ENCODE data around the gene PNPLA8. TPM values are rescaled to one million over a fixed set of nuclear protein-coding genes. Genes with fewer than 3 reads are reported as not detected.
"Not testable (repeated sequence)": the region's sequence is repeated elsewhere in the genome, so short reads cannot be mapped to it uniquely, and the experiment has no call there.

PNPLA8 gene
- total RNA-seq, 1 experiment from 2014 or later: 27.1 TPM

- not testable (repeated sequence) for H3K27ac ChIP-seq
These were observed 22.4 kb upstream of the PNPLA8 start for GRCh38 chr7:108548141-108548896.

DNA sequence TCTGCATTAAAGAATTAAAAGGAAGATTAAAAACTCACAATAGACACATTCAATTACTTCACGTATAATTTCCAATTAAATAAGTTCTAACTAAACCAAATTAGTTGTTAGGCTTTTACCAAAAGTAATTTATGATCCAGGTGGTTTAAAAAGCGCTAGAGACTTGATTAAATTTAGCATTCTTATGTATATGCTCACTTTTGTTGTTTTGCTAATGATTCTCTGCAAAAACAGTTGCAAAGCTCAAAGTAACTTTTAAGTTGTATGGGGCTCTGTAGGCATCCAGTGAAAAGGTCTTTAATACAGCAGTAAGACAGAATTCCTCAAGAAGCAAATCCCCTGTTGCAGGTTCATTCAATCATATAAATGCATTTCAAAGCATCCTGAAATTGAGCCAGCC lies 15.5 kb upstream of the PNPLA8 start:
- Histone ChIP-seq H3K4me3 (no peak overlapping the region), H3K36me3 (no peaks in the 10 kb centered on the region), H3K9me3 (replicated peaks) (no peaks in the 10 kb centered on the region), H3K27me3 (replicated peaks) (0 out of 2 replicates have a peak, but pooled peaks cover 2% of the 10 kb centered on the region), H3K27ac (no peak overlapping the region), H3K4me1 (replicated peaks) (no peaks in the 10 kb centered on the region)
- no peak for DNase-seq (ENCODE audit: low read depth in 1 of 2, low spot score in 2 of 2)

More at GRCh38 chr7:108548141-108548896, 22.4 kb upstream of the PNPLA8 start:
- H3K4me3 ChIP-seq; DNase-seq (ENCODE audit: low read depth in 1 of 2, low spot score in 2 of 2); H3K36me3 ChIP-seq; H3K4me1 ChIP-seq (replicated peaks); H3K9me3 ChIP-seq (replicated peaks); H3K27me3 ChIP-seq (replicated peaks): not testable (repeated sequence)

- H3K27ac ChIP-seq; DNase-seq (ENCODE audit: low read depth in 1 of 2, low spot score in 2 of 2); H3K4me3 ChIP-seq; H3K27me3 ChIP-seq (replicated peaks); H3K36me3 ChIP-seq; H3K4me1 ChIP-seq (replicated peaks); H3K9me3 ChIP-seq (replicated peaks): not testable (repeated sequence)
These were observed 12.8 kb upstream of the PNPLA8 start for GRCh38 chr7:108538685-108539084.

DNA sequence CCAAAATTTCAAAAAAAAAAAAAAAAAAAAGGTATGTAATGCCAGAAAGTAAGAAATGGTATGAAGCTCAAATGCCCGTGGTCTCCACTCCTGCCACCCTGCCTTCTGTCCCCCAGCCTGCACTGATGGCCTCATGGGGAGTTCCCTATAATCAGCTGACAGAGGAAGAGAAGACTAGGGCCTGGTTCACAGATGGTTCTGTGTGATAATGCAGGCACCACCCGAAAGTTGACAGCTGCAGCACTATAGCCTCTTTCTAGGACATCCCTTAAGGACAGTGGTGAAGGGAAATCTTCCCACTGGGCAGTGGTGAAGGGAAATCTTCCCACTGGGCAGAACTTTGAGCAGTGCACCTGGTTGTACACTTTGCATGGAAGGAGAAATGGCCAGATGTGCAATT lies 12.3 kb upstream of the PNPLA8 start:
- H3K27me3 ChIP-seq (replicated peaks); H3K4me1 ChIP-seq (replicated peaks); H3K36me3 ChIP-seq; H3K9me3 ChIP-seq (replicated peaks); H3K4me3 ChIP-seq; H3K27ac ChIP-seq; DNase-seq (ENCODE audit: low read depth in 1 of 2, low spot score in 2 of 2): not testable (repeated sequence)

DNA sequence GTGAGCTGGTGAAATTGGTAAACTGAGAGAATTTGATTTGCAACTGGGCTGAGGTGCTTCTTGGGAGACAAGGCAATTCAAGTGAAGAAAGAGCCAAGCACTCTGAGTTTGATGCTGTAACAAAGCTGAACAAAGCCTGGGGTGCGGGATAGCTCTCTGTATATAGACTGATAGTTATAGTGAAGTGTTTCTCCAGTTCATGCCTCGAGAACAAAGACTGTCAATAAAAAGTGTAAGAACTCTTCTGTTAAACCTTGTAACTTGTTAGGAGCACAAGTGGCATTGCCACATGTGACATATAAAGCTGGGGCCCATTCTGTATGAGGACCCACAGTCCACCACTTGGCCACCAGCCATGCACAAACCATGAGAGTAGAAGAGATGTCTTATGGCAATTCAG lies 11.3 kb upstream of the PNPLA8 start:
- H3K9me3 ChIP-seq (replicated peaks): no peaks in the 10 kb centered on the region
- DNase-seq (ENCODE audit: low read depth in 1 of 2, low spot score in 2 of 2): no peak
- H3K27ac ChIP-seq: no peak overlapping the region
- H3K4me1 ChIP-seq (replicated peaks): no peaks in the 10 kb centered on the region
- no peaks in the 10 kb centered on the region for H3K27me3 ChIP-seq (replicated peaks)
- H3K36me3 ChIP-seq: no peaks in the 10 kb centered on the region
- H3K4me3 ChIP-seq: no peak overlapping the region

- Histone ChIP-seq H3K9me3 (replicated peaks) (no peaks in the 10 kb centered on the region), H3K27me3 (replicated peaks) (no peaks in the 10 kb centered on the region), H3K4me3 (no peak overlapping the region), H3K4me1 (replicated peaks) (no peaks in the 10 kb centered on the region), H3K27ac (no peak overlapping the region), H3K36me3 (no peaks in the 10 kb centered on the region)
- no peak for DNase-seq (ENCODE audit: low read depth in 1 of 2, low spot score in 2 of 2)
These were observed 9.8 kb upstream of the PNPLA8 start for GRCh38 chr7:108535744-108536143.

- Histone ChIP-seq H3K4me1 (replicated peaks) (no peaks in the 10 kb centered on the region), H3K27me3 (replicated peaks) (no peaks in the 10 kb centered on the region)
- DNase-seq (ENCODE audit: low read depth in 1 of 2, low spot score in 2 of 2): no peak
These were observed 9.3 kb upstream of the PNPLA8 start for GRCh38 chr7:108535257-108535656.

GRCh38 chr7:108533712-108534111 lies 7.8 kb upstream of the PNPLA8 start:
- Histone ChIP-seq H3K4me1 (replicated peaks) (no peaks in the 10 kb centered on the region), H3K9me3 (replicated peaks) (no peaks in the 10 kb centered on the region), H3K27ac (no peak overlapping the region), H3K4me3 (no peak overlapping the region), H3K36me3 (no peaks in the 10 kb centered on the region), H3K27me3 (replicated peaks) (no peaks in the 10 kb centered on the region)
- DNase-seq (ENCODE audit: low read depth in 1 of 2, low spot score in 2 of 2): no peak

More at GRCh38 chr7:108535257-108535656, 9.3 kb upstream of the PNPLA8 start:
- no peak overlapping the region for H3K4me3 ChIP-seq
- no peaks in the 10 kb centered on the region for H3K36me3 ChIP-seq
- no peak overlapping the region for H3K27ac ChIP-seq
- H3K9me3 ChIP-seq (replicated peaks): no peaks in the 10 kb centered on the region

GRCh38 chr7:108529341-108529740 lies 3.4 kb upstream of the PNPLA8 start:
- H3K36me3 ChIP-seq: no peaks in the 10 kb centered on the region
- H3K4me3 ChIP-seq: no peak overlapping the region
- H3K27ac ChIP-seq: no peak overlapping the region
- H3K27me3 ChIP-seq (replicated peaks): no peaks in the 10 kb centered on the region
- no peak for DNase-seq (ENCODE audit: low read depth in 1 of 2, low spot score in 2 of 2)
- H3K9me3 ChIP-seq (replicated peaks): no peaks in the 10 kb centered on the region
- H3K4me1 ChIP-seq (replicated peaks): peaks cover 6% of the 10 kb centered on the region

DNA sequence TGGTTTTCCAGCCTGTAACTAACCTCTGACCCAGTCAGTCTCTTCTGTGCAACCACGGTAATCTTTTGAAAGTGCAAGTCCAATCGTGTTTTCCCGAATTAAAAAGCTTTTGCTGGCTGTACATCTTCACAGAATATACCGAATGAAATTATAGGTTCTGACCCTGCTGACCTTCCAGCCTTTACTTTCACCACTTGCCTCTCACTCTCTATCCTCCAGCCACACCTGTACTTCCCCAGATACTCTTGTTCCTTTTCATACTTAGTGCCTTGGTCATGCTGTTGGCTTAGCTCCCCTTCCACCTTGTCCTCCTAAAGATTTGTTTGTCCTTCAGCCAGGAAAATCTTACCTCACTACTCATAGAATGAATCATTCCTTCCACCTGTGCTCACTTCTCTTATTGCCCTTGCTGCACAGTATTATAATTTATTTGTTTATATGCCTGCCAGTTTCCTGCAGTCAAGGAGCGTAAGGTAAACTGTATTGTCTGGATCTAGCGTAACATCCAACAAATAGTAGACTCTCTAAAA lies 2.3 kb upstream of the PNPLA8 start:
- no peak overlapping the region for H3K27ac ChIP-seq
- peaks cover 6% of the 10 kb centered on the region for H3K4me1 ChIP-seq (replicated peaks)
- no peak for DNase-seq (ENCODE audit: low read depth in 1 of 2, low spot score in 2 of 2)
- no peaks in the 10 kb centered on the region for H3K36me3 ChIP-seq
- no peak overlapping the region for H3K4me3 ChIP-seq
- H3K9me3 ChIP-seq (replicated peaks): no peaks in the 10 kb centered on the region
- H3K27me3 ChIP-seq (replicated peaks): no peaks in the 10 kb centered on the region

DNA sequence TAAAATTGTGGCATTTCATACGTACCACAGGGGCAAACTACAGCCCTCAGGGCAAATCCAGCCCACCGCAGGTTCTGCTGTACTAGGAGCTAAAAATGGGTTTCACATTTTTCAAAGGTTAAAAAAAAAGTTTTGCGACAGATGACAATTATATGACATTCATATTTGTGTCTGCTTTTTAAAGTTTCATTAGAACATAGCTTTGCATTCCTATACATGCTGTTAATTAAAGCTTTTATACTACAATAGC lies 758 bp upstream of the PNPLA8 start:
- peaks cover 6% of the 10 kb centered on the region for H3K4me1 ChIP-seq (replicated peaks)
- peak overlapping the region; percentile 67 for H3K27ac ChIP-seq
- peak overlapping the region; percentile 58 for H3K4me3 ChIP-seq
- no peaks in the 10 kb centered on the region for H3K36me3 ChIP-seq
- no peaks in the 10 kb centered on the region for H3K27me3 ChIP-seq (replicated peaks)
- no peaks in the 10 kb centered on the region for H3K9me3 ChIP-seq (replicated peaks)
- DNase-seq (ENCODE audit: low read depth in 1 of 2, low spot score in 2 of 2): no peak

DNA sequence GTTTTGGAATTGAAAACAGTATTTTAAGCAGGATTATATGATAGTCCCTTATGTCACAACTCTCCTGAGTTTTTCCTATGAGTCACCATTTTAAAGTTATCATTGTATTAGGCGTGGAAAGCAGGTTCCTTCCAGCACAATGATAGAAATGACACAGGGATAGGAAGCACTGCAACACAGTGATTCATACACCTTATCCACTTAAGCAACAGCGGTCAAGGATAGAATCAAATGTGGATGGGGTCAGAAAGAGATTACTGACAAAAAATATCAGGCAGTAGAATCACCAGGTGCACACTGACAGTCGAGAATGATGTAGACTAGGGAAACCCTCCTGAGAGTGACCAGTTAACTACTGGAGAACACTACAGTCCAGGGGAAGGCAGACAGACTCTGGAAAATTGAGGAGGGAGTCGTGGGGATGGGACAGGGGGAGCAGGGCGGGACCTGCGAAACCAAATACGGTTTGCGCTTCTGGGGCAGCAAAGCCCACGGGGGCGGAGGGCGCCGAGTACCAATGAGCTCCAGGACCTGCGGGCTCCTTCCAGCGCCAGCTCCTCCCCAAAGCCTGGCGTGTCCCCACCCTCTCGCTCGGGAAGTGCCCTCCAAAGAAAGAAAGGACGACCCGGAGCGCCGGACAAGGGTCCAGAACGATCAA lies 479 bp downstream of the PNPLA8 start:
- no peaks in the 10 kb centered on the region for H3K27me3 ChIP-seq (replicated peaks)
- peaks cover 6% of the 10 kb centered on the region for H3K4me1 ChIP-seq (replicated peaks)
- peak overlapping the region; percentile 74 for H3K27ac ChIP-seq
- H3K36me3 ChIP-seq: no peaks in the 10 kb centered on the region
- no peaks in the 10 kb centered on the region for H3K9me3 ChIP-seq (replicated peaks)
- DNase-seq (ENCODE audit: low read depth in 1 of 2, low spot score in 2 of 2): no peak
- H3K4me3 ChIP-seq: peak overlapping the region; percentile 58

GRCh38 chr7:108522780-108523179 lies 3.2 kb downstream of the PNPLA8 start:
- H3K4me1 ChIP-seq (replicated peaks): peaks cover 6% of the 10 kb centered on the region
- DNase-seq (ENCODE audit: low read depth in 1 of 2, low spot score in 2 of 2): no peak
- peaks cover 5% of the 10 kb centered on the region for H3K36me3 ChIP-seq
- H3K9me3 ChIP-seq (replicated peaks): peaks cover 4% of the 10 kb centered on the region; the same call in 1 of the 2 replicates
- no peaks in the 10 kb centered on the region for H3K27me3 ChIP-seq (replicated peaks)
- no peak overlapping the region for H3K27ac ChIP-seq
- no peak overlapping the region for H3K4me3 ChIP-seq

DNA sequence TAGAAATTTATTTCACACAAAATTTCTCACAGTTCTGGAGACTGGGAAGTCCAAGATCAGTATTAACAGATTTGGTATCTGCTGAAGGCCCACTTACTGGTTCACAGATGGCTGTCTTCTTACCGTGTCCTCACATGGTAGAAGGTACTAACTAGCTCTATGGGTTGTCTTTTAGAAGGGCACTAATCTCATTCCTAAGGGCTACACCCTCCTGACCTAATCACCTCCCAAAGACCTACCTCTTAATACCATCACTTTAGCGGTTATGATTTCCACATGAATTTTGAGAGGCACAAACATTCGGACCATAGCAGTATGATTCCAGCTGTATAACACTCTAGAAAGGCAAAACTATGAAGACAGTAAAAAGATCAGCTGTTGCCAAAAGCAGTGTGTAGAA lies 8.0 kb downstream of the PNPLA8 start:
- H3K4me1 ChIP-seq (replicated peaks): no peaks in the 10 kb centered on the region
- no peaks in the 10 kb centered on the region for H3K27me3 ChIP-seq (replicated peaks)
- peaks cover 27% of the 10 kb centered on the region for H3K36me3 ChIP-seq
- H3K4me3 ChIP-seq: no peak overlapping the region
- H3K9me3 ChIP-seq (replicated peaks): peaks cover 4% of the 10 kb centered on the region; the same call in 1 of the 2 replicates
- no peak overlapping the region for H3K27ac ChIP-seq
- DNase-seq (ENCODE audit: low read depth in 1 of 2, low spot score in 2 of 2): no peak
